Sigmoid colon (tissue), 7 donors: ENCODE results near the gene HCN4. TPM values are rescaled to one million over a fixed set of nuclear protein-coding genes. Genes with fewer than 3 reads are reported as not detected.

Experiments
- DNase-seq: peaks from one replicate; pipeline ENCODE4 v3.0.0-alpha.2; 2019
- H3K27ac ChIP-seq, 4 donors: fragments of 200-600 bp; sonication (generic); one replicate each; pipeline ENCODE4 v1.5.1; 2016 to 2019; ENCODE audit warnings: mild to moderate bottlenecking in 1 of 4
- H3K27me3 ChIP-seq, 3 donors: fragments of 200-600 bp; sonication (generic); one replicate each; pipeline ENCODE4 v1.5.1; 2019; ENCODE audit warnings: mild to moderate bottlenecking in 1 of 3
- H3K36me3 ChIP-seq, 4 donors: fragments of 200-600 bp; sonication (generic); one replicate each; pipeline ENCODE4 v1.5.1; 2016 to 2019
- H3K4me1 ChIP-seq, 4 donors: fragments of 200-600 bp; sonication (generic); one replicate each; pipeline ENCODE4 v1.5.1; 2017 to 2019
- H3K4me3 ChIP-seq, 4 donors: fragments of 200-600 bp; sonication (generic); one replicate each; pipeline ENCODE4 v1.5.1; 2017 to 2019; ENCODE audit warnings: mild to moderate bottlenecking in 2 of 4, moderate library complexity in 1 of 4
- H3K9me3 ChIP-seq, 4 donors: fragments of 200-600 bp in 3 of 4; sonication (generic) in 3 of 4; one replicate each; pipeline versions ENCODE4 v1.5.1 to v1.6.1; 2013 to 2019
- EP300 ChIP-seq, 4 donors: sonication (generic); formaldehyde crosslinking; IDR thresholded peaks; one replicate each; pipeline ENCODE4 v1.6.1; 2017; ENCODE audit warnings: antibody characterized with exemption in 4 of 4
- POLR2A ChIP-seq, 2 donors: fragments of 450-650 bp; IDR thresholded peaks; one replicate each; pipeline ENCODE4 v1.6.1; 2016; ENCODE audit warnings: antibody characterized with exemption in 2 of 2, mild to moderate bottlenecking in 2 of 2, moderate library complexity in 2 of 2
- POLR2AphosphoS5 ChIP-seq, 4 donors: sonication (generic); formaldehyde crosslinking; IDR thresholded peaks; one replicate each; pipeline ENCODE4 v1.6.1; 2017; ENCODE audit warnings: antibody characterized with exemption in 4 of 4
- WGBS, 2 donors: extraction: QIAGEN DNeasy Blood & Tissue Kit; methylation state at CpG; one replicate each; pipeline ENCODE4 v1.1.7; 2013; 5-methylcytosine and 5-hydroxymethylcytosine counted together
- intact Hi-C: fragments of 100-400 bp; cut with DNase I; formaldehyde crosslinking; loops from one replicate; pipeline ENCODE4 v1.15.1; 2023
- polyA plus RNA-seq, 3 donors: library from polyadenylated mRNA; stranded (reverse); fragments of 200-250 nt; gene quantifications; one replicate each; pipeline ENCODE4 v1.2.3, GENCODE V29; 2013
- total RNA-seq, 4 donors: library from RNA; depleted of rRNA; stranded (reverse); fragments of >200 nt; gene quantifications; one replicate each; pipeline ENCODE4 v1.1.0, GENCODE V29; 2016
- TF ChIP-seq, protein P1 (sequence below), 4 experiments: fragments of 450-650 bp in 3 of 4; fragments of 200-600 bp in 1 of 4; IDR thresholded peaks; one replicate each; pipeline ENCODE4 v1.5.1; 2016 to 2019; ENCODE audit warnings: antibody characterized with exemption in 4 of 4, mild to moderate bottlenecking in 3 of 4, moderate library complexity in 2 of 4
- donor health status: healthy with polysubstance abuse.
- donor health status: Bipolar disorder and iron deficiency.
- donor health status: healthy.

The HCN4 gene
- total and polyA plus RNA-seq, 7 donors = under 0.01 to 0.04 TPM; not detected in 5

DNA sequence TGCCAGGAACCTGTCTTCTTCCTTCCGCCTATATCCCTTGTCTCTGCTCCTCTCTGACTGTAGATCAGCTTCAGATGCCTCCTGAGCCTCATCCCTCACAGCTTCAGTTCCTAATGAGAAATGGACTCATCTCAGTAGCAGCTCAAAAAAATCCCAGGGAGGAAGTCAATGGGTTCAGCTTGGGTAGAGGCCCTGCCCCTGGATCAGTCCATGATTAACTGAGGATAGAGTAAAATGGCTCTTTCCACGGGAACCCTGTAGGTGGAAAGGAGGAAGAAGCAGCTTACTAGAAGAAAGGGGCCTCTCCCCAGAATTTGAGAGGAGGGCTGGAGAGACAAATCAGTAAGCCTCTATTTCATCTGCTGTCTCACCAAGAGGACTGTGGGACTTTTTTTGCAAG, 26.9 kb upstream of the HCN4 start:
- DNase-seq = no peak
- Histone ChIP-seq H3K27me3 (peaks cover 0 to 9% (median 7%) of the 10 kb centered on the region in 3 donors), H3K4me1 (no peaks in the 10 kb centered on the region), H3K36me3 (no peaks in the 10 kb centered on the region), H3K4me3 (no peak overlapping the region), H3K27ac (no peak overlapping the region), H3K9me3 (no peaks in the 10 kb centered on the region)
- intact Hi-C loops = no loop called here
- 82 to 84% methylated on average over 2 of the region's 2 CpGs for WGBS, 2 donors
- TF ChIP-seq EP300 (IDR thresholded peaks at IDR 0.05) (no peak), POLR2AphosphoS5 (IDR thresholded peaks at IDR 0.05) (no peak), POLR2A (IDR thresholded peaks at IDR 0.05) (no peak)
- TF ChIP-seq, protein P1, sequence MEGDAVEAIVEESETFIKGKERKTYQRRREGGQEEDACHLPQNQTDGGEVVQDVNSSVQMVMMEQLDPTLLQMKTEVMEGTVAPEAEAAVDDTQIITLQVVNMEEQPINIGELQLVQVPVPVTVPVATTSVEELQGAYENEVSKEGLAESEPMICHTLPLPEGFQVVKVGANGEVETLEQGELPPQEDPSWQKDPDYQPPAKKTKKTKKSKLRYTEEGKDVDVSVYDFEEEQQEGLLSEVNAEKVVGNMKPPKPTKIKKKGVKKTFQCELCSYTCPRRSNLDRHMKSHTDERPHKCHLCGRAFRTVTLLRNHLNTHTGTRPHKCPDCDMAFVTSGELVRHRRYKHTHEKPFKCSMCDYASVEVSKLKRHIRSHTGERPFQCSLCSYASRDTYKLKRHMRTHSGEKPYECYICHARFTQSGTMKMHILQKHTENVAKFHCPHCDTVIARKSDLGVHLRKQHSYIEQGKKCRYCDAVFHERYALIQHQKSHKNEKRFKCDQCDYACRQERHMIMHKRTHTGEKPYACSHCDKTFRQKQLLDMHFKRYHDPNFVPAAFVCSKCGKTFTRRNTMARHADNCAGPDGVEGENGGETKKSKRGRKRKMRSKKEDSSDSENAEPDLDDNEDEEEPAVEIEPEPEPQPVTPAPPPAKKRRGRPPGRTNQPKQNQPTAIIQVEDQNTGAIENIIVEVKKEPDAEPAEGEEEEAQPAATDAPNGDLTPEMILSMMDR (IDR thresholded peaks at IDR 0.05) = no peak

GRCh38 chr15:73394782-73395181, 26.0 kb upstream of the HCN4 start:
- TF ChIP-seq, protein P1 (IDR thresholded peaks at IDR 0.05) = no peak
- TF ChIP-seq POLR2AphosphoS5 (IDR thresholded peaks at IDR 0.05) (no peak), EP300 (IDR thresholded peaks at IDR 0.05) (no peak), POLR2A (IDR thresholded peaks at IDR 0.05) (no peak)
- no peak overlapping the region for H3K4me3 ChIP-seq
- no peaks in the 10 kb centered on the region for H3K4me1 ChIP-seq
- peaks cover 0 to 9% (median 7%) of the 10 kb centered on the region in 3 donors for H3K27me3 ChIP-seq
- no peak for DNase-seq
- H3K9me3 ChIP-seq = no peaks in the 10 kb centered on the region
- intact Hi-C loops = no loop called here
- H3K27ac ChIP-seq = no peak overlapping the region
- H3K36me3 ChIP-seq = no peaks in the 10 kb centered on the region

DNA sequence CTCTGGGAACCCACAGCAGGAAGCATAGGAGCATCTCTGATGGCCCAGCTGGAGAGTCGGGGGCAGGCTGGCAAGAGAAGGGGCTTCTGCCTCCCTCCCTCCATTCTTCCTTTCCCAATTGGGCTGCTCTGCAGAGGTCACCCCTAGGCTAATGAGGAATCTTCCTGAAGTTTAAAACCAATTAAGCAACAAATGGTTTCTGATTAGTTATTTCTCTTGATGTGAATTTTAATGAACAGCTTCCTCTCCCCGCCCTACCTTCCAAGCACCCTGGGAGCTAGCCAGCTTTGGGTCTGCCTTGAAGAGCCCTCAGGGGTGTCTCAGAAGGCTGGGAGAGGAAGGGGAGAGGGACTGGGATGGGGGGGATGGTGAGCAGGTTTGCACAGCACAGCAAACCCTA, 24.6 kb upstream of the HCN4 start:
- intact Hi-C loops = no loop called here
- Histone ChIP-seq H3K4me1 (no peaks in the 10 kb centered on the region), H3K36me3 (no peaks in the 10 kb centered on the region), H3K9me3 (no peaks in the 10 kb centered on the region), H3K27ac (no peak overlapping the region), H3K4me3 (no peak overlapping the region), H3K27me3 (peaks cover 0 to 9% (median 7%) of the 10 kb centered on the region in 3 donors)
- WGBS, 2 donors = 69 to 83% methylated on average over 2 of the region's 2 CpGs
- no peak for DNase-seq
- TF ChIP-seq POLR2A (IDR thresholded peaks at IDR 0.05) (no peak), EP300 (IDR thresholded peaks at IDR 0.05) (no peak), POLR2AphosphoS5 (IDR thresholded peaks at IDR 0.05) (no peak)
- TF ChIP-seq, protein P1 (IDR thresholded peaks at IDR 0.05) = no peak

GRCh38 chr15:73392025-73392424, 23.3 kb upstream of the HCN4 start:
- H3K36me3 ChIP-seq = no peaks in the 10 kb centered on the region
- peaks cover 0 to 9% (median 7%) of the 10 kb centered on the region in 3 donors for H3K27me3 ChIP-seq
- H3K4me3 ChIP-seq = no peak overlapping the region
- no peak for TF ChIP-seq EP300 (IDR thresholded peaks at IDR 0.05)
- no peak for TF ChIP-seq POLR2A (IDR thresholded peaks at IDR 0.05)
- TF ChIP-seq, protein P1 (IDR thresholded peaks at IDR 0.05) = no peak
- TF ChIP-seq POLR2AphosphoS5 (IDR thresholded peaks at IDR 0.05) = no peak
- no peaks in the 10 kb centered on the region for H3K9me3 ChIP-seq
- no peak for DNase-seq
- 71 to 72% methylated on average over 2 of the region's 2 CpGs for WGBS, 2 donors
- H3K27ac ChIP-seq = no peak overlapping the region
- intact Hi-C loops = no loop called here
- no peaks in the 10 kb centered on the region for H3K4me1 ChIP-seq
